ENCODE results near the gene AKAP13. TPM values are rescaled to one million over a fixed set of nuclear protein-coding genes. Genes with fewer than 3 reads are reported as not detected.

Gene AKAP13
- polyA plus RNA-seq, 3 donors = 47.9 to 99.7 (median 92.6) TPM

GRCh38 chr15:85494048-85494777 lies 113.8 kb downstream of the AKAP13 start:
- intact Hi-C loops (cut with micrococcal nuclease) = loop anchor here in 1 of 2 donors (5.0 kb wide), 2 partner anchors 38 to 88 kb away; no protein-coding TSS in a partner anchor
- H3K79me2 ChIP-seq (ENCODE audit: insufficient read depth, low read length) = peaks cover 24% of the 10 kb centered on the region

GRCh38 chr15:85495096-85495495 lies 114.7 kb downstream of the AKAP13 start:
- no peak overlapping the region for H3K4me2 ChIP-seq (replicated peaks; ENCODE audit: extremely low read depth, low read length, poor library complexity, severe bottlenecking)
- intact Hi-C loops (cut with micrococcal nuclease) = no loop called here
- H3K36me3 ChIP-seq (replicated peaks in 1 of 2; ENCODE audit: control insufficient read depth in 1 of 2, insufficient read depth in 2 of 2, low read length in 2 of 2) = no peaks in the 10 kb centered on the region
- H3K27ac ChIP-seq (ENCODE audit: low read depth in 1 of 2, low read length in 2 of 2) = no peak overlapping the region
- no peak overlapping the region for H3K4me3 ChIP-seq (replicated peaks in 1 of 3; ENCODE audit: low read depth in 2 of 3, low read length in 3 of 3)
- H3K9me3 ChIP-seq (replicated peaks in 1 of 2; ENCODE audit: control insufficient read depth in 1 of 2, insufficient read depth in 1 of 2, low read length in 2 of 2) = no peaks in the 10 kb centered on the region
- H3K27me3 Mint-ChIP-seq (ENCODE audit: low read depth in 3 of 3) = peaks cover 0 to 6% (median 1%) of the 10 kb centered on the region in 3 donors
- no peak overlapping the region for H3K4me3 Mint-ChIP-seq
- no peak overlapping the region for H3K27ac Mint-ChIP-seq
- H3K9ac ChIP-seq (ENCODE audit: insufficient read depth, low read length, poor library complexity, severe bottlenecking) = no peak overlapping the region
- peaks cover 26% of the 10 kb centered on the region for H3K79me2 ChIP-seq (ENCODE audit: insufficient read depth, low read length)
- H4K20me1 ChIP-seq (ENCODE audit: insufficient read depth, low read length) = peaks cover 10% of the 10 kb centered on the region
- peaks cover 0 to 2% of the 10 kb centered on the region in 2 donors for H3K36me3 Mint-ChIP-seq
- peaks cover 40% of the 10 kb centered on the region for H3K4me1 Mint-ChIP-seq
- 100% methylated on average over 1 of the region's 3 CpGs for WGBS (ENCODE audit: insufficient coverage)
- H3K4me1 ChIP-seq (ENCODE audit: control insufficient read depth in 1 of 2, insufficient read depth in 2 of 2, low read length in 2 of 2) = peaks cover 23 to 27% of the 10 kb centered on the region in 2 donors
- H3K9me3 Mint-ChIP-seq = peaks cover 0 to 2% (median 0%) of the 10 kb centered on the region in 7 donors
- DNase-seq = no peak
- H2AFZ ChIP-seq (ENCODE audit: insufficient read depth, low read depth, low read length, poor library complexity, severe bottlenecking) = no peak overlapping the region
- no peaks in the 10 kb centered on the region for H3K27me3 ChIP-seq (ENCODE audit: control insufficient read depth in 2 of 2, insufficient read depth in 2 of 2, low read length in 2 of 2)
- TF ChIP-seq CTCF (IDR thresholded peaks at IDR 0.05) = no peak

More at GRCh38 chr15:85494048-85494777, 113.8 kb downstream of the AKAP13 start:
- no peaks in the 10 kb centered on the region for H3K27me3 ChIP-seq (ENCODE audit: control insufficient read depth in 2 of 2, insufficient read depth in 2 of 2, low read length in 2 of 2)
- peaks cover 49% of the 10 kb centered on the region for H3K4me1 Mint-ChIP-seq
- H4K20me1 ChIP-seq (ENCODE audit: insufficient read depth, low read length) = peaks cover 10% of the 10 kb centered on the region
- H3K4me2 ChIP-seq (replicated peaks; ENCODE audit: extremely low read depth, low read length, poor library complexity, severe bottlenecking) = no peak overlapping the region
- no peak overlapping the region for H3K9ac ChIP-seq (ENCODE audit: insufficient read depth, low read length, poor library complexity, severe bottlenecking)
- H3K36me3 ChIP-seq (replicated peaks in 1 of 2; ENCODE audit: control insufficient read depth in 1 of 2, insufficient read depth in 2 of 2, low read length in 2 of 2) = no peaks in the 10 kb centered on the region
- H3K4me1 ChIP-seq (ENCODE audit: control insufficient read depth in 1 of 2, insufficient read depth in 2 of 2, low read length in 2 of 2) = peaks cover 32% of the 10 kb centered on the region in 2 donors
- peaks cover 0 to 6% (median 1%) of the 10 kb centered on the region in 3 donors for H3K27me3 Mint-ChIP-seq (ENCODE audit: low read depth in 3 of 3)
- H3K27ac Mint-ChIP-seq = peak overlapping the region in 3 of 7 donors; percentile 17 to 66 (median 21)
- H3K36me3 Mint-ChIP-seq = no peaks in the 10 kb centered on the region
- H3K4me3 ChIP-seq (replicated peaks in 1 of 3; ENCODE audit: low read depth in 2 of 3, low read length in 3 of 3) = no peak overlapping the region
- no peak overlapping the region for H3K27ac ChIP-seq (ENCODE audit: low read depth in 1 of 2, low read length in 2 of 2)
- H2AFZ ChIP-seq (ENCODE audit: insufficient read depth, low read depth, low read length, poor library complexity, severe bottlenecking) = no peak overlapping the region
- TF ChIP-seq CTCF (IDR thresholded peaks at IDR 0.05) = no peak
- DNase-seq = peak; percentile 12 to 54 (median 50)
- WGBS (ENCODE audit: insufficient coverage) = 57% methylated on average over 3 of the region's 5 CpGs
- no peak overlapping the region for H3K4me3 Mint-ChIP-seq
- peaks cover 0 to 2% (median 0%) of the 10 kb centered on the region in 7 donors for H3K9me3 Mint-ChIP-seq
- H3K9me3 ChIP-seq (replicated peaks in 1 of 2; ENCODE audit: control insufficient read depth in 1 of 2, insufficient read depth in 1 of 2, low read length in 2 of 2) = no peaks in the 10 kb centered on the region
